HG03280 (cell line): ENCODE measurements around the gene HUNK.
"Not testable (repeated sequence)": the region's sequence is repeated elsewhere in the genome, so short reads cannot be mapped to it uniquely, and the experiment has no call there.

Source experiments
- ATAC-seq: cut with Tn5 transposase; IDR thresholded peaks from one replicate; pipeline ENCODE4 v1.9.1; 2021; ENCODE audit warnings: mild to moderate bottlenecking, moderate library complexity; ENCODE audit not compliant: unreplicated experiment

HUNK gene

DNA sequence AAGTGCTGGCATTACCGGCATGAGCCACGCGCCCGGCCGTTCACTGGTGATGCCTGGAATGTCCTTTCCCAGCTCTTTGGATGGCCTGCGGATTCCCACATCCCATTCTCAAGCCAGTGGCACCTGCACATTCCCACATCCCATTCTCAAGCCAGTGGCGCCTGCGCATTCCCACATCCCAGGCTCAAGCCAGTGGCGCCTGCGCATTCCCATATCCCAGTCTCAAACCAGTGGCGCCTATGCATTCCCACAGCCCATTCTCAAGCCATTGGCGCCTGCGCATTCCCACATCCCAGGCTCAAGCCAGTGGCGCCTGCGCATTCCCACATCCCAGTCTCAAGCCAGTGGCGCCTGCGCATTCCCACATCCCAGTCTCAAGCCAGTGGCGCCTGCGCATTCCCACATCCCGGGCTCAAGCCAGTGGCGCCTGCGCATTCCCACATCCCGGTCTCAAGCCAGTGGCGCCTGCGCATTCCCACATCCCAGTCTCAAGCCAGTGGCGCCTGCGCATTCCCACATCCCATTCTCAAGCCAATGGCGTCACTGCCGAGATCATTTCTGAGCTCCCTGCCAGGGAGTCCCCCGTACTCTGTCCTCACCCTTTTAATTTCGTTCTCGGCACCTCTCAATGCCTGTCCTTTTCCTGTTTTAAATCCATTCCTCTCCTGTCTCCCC, 74.2 kb downstream of the HUNK start:
- not testable (repeated sequence) for ATAC-seq

DNA sequence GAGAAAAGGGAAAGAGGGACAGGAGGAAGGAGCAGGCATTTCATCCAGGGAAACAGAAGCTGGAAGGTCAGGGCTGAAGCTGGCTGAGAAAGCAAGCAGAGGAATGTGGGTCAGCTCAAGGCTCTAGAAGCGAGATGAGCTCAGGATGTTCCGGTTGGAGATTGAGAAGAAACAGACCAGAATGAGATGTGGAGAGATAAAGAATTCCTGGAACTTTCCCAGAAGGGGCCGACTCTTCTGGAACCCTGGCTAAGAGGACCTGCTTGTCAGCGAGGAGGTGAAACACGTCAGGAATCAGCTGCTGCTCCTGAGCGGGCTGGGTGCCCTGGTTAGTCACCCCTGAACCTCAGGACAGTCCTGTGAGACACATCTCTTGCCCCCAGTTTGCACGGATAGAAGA, 75.9 kb downstream of the HUNK start:
- no peak for ATAC-seq

DNA sequence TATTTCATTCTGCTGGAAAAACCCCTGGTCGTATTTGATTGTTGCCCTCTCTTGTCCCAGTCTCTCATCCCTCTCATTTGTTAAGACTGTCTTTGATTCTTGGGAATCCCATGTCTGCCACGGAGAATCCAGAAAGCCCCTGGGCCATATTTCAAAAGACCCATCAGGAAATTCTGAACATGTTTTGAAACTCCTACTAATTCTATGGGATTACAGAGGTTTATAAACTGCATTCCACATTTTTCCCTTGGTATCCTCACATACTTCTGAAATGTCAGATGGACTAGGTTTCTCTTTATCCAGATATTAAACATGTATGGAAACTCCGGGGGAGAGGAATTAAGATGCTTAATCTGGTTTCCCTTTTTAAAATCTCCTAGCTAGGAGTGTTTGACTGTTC, 80.0 kb downstream of the HUNK start:
- ATAC-seq: no peak

DNA sequence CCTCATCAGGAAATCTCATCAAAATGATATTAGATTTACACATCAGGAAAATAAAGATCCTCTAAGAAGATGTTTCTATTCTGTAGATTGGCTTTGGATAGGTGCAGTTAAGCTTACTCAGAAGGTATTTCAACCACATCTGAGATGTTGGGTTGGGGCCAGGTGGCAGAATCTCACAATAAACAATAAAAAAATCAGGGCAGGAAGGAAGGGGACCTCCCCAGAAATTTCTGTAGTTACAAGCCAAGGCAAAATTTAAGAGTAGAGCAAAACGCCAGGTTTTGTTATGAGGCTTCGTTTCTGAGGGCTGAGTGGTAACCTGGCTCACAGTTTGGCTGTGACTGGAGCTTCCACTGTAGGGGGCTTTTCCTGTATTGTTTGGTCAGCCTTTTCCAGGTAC, 84.8 kb downstream of the HUNK start:
- ATAC-seq: no peak

DNA sequence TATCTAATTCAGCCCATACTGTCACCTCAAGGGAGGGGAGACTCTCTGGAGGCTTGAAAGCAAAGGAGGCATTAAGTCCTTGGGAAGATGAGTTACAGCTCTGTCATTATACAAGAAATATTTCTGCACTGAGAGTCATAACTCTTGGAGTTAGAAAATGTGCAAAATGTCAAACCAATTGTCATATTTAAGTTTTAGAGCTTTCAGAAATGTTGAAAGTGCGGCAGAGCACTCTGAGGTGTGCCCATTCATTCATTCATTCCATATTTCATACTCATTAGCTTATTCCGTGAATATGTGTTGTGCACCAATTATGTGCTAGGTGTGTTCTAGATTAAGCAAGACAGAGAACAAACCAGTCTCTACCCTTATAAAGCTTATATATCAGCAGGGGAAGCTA, 87.1 kb downstream of the HUNK start:
- ATAC-seq: no peak

DNA sequence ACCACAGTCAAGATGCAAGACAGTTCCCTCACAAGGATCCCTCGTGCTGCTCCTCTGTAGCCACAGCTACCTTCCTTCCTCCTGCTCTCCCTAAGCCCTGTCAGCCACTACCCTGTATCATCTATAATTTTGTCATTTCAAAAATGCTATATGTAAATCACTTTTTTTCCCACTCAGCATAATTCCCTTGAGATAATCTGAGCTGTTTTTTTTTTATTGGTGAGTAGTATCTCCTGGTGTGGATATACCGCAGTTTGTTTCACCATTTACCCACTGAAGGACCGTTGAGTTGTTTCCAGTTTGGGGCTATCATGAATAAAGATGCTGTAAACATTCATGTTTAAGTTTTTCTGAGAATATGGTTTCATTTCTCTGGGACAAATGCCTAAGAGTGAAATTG, 88.2 kb downstream of the HUNK start:
- ATAC-seq: no peak

DNA sequence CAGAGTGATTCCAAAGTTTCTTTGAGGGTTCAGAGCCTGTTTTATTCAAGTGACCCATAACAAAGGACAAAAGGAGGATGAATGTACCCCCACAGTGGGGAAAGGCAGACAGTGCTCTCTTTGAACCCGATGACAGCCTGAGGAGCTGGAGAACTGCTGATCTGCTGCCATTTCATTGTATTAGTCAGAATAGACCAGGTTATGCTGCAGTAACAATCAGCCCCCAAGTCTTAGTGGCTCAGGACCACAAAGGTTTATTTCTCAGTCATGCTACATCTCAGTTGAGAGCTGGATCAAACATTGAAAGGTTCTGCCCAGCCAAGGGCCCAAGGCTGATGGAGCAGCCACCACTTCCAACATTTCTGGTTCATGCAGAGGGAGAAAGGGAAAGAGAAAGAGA, 88.9 kb downstream of the HUNK start:
- ATAC-seq: no peak

DNA sequence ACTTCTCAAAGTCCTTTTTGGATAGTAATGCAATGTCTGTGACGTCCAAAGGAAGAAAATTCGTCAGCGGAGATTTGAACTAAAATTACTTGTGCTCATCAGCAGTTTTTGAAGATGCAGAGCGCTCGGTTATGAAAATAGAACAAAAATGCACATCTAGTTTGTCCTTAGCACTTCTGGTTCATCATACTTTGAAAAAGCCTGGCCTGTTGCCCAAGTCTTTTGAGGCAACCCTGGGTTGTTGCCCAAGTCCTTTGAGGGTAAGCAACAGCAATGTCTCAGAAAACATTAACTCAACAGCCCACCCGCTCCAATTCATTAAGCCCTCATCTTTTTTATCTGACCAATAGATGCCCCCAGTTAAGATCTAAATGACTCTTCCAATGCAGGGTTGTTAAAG, 91.9 kb downstream of the HUNK start:
- ATAC-seq: no peak

DNA sequence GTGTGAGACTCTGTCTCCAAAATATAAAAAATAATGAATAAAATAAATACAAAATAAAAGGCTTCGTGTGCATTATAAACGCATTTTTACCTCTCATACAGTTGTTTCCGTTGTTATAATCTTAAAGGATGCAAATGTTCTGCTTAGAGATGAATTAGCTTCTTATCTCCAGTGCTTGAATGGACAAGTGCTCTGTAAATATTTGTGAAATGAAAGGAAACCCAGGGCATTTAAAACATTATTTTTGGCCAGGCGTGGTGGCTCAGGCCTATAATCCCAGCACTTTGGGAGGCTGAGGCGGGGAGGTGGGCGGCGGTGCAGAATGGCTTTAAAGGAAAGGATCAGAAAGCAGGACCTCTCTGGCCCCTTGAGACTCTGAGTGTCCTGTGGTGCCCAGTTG, 94.5 kb downstream of the HUNK start:
- no peak for ATAC-seq

DNA sequence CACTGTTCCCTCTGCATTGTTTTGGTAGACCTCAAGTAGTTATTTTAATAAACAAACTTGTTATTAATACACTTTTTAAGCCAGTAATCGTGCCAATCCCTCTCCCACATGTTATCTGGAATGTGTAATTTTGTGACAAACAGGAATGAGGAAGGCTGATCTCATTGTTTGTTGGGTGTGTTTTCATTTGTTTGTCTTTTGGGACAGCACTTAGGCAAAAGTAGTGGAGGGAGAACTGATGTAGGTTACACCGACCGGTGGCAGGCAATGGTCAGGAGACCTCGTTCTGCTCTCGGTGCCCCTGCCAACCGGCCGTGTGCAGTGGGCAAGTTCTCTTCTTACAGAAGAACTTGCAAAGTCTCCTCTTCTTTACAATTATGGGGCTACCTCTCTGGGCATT, 99.8 kb downstream of the HUNK start:
- ATAC-seq: no peak

DNA sequence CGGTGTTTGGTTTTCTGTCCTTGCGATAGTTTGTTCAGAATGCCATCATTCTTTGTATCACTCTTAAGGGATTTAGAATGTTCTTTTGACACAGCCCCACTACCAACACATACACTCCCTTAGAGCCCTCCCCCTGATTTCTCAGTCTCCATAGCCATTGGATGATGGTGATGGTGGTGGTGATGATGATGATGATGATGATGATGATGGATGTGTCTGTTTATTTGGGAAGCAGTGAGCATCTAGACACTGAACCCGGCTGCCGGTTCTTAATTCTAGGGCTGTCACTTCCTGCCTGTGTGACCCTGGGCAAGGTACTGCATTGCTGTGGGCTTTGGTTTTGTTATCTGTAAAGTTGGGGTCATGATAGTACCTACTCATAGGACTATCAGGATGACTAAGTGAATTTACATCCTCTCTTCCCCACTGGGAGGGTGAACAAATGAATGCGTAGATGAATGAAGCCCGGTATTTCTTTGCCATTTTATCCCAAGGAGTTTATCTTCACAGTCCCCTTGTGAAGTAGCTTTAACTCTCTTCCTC, 100.7 kb downstream of the HUNK start:
- no peak for ATAC-seq

DNA sequence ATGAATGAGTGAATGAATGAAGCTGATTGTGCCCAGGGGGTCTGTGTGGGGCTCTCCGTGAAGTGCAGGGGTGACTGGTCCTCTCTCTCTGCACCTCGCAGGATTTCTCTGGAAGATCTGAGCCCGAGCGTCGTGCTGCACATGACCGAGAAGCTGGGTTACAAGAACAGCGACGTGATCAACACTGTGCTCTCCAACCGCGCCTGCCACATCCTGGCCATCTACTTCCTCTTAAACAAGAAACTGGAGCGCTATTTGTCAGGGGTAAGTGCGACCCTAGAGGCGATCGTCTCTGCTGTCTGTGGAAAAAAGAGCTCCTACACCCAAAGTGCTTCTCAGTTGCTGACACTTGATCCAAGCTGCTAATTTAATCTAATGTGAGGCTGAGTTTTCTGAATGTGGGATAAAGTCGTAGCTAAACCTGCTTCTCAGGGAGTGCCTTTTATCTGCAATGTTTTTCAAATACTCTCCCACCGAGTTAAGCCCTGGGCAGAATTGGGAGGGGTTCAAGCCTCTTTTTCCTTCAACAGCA, 101.7 kb downstream of the HUNK start:
- no peak for ATAC-seq

DNA sequence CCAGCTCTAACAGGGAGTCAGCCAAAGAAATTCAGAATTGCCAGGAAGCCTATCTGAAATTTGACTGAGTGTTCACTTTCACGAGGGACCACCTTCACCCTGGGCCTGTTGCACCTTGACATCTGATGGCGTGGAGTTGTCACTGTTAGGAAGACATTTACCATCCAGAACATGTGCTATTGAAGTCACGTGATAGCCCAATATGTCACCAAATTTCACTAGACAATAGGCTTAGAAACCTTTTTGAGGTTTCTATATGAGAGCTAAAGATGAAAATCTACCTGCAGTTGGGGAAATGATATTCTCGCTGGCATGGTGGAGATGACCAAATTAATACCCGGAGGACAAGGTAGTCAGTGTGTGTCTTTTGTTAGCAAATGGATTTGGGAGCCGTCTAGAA, 102.7 kb downstream of the HUNK start:
- no peak for ATAC-seq

DNA sequence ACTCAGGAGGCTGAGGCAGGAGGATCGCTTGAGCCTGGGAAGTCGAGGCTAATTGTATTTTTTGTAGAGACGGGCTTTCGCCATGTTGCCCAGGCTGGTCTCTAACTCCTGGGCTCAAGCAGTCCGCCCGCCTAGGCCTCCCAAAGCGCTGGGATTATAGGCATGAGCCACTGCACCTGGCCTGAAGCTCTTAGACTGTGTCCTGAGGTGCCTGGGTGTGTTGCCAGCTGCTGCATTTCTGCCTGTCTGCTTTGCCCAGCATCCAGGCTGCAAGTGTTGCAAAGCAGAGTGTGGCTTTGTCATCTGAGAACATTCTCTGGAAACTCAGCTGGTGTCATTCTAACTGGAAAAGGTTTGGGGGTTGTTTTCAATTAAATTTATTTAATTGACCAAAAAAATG, 105.0 kb downstream of the HUNK start:
- ATAC-seq: no peak

DNA sequence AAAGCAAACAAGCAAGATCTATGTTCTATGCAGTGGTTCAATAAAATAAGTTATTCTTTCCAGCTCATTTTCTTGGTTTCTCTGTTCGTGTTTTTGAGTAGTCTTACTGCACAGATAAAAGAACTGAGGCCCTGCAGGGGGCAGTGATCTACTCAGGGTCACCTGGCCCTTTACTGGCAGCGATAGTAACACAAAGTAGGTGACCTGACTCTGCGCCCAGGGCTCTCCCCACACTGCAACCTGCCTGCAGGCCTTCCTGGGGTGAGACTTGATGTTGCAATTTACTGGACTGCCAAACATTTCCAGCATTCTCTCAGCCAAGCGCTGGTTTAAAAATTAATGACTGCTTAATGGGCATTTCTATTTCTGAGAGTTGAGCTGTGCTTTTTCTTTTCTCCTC, 110.3 kb downstream of the HUNK start:
- ATAC-seq: no peak

DNA sequence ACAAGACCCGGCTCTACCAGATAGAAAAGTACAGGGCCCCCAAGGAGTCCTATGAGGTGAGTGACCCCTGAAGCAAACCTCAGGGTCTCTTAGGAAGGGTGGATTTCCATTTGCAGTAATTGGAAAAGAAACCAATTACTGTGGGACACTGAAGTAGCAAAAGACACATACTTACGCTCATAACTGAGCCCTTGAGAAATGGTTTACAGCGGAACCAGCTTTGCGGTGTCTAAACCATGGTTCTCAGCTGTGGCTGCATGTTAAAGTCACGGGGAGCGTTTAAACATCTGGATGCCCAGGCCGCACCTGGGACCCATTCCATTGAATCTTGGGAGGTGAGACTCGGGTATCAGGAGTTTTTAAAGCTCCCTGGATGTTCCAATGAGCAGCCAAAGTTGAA, 110.7 kb downstream of the HUNK start:
- ATAC-seq: no peak

DNA sequence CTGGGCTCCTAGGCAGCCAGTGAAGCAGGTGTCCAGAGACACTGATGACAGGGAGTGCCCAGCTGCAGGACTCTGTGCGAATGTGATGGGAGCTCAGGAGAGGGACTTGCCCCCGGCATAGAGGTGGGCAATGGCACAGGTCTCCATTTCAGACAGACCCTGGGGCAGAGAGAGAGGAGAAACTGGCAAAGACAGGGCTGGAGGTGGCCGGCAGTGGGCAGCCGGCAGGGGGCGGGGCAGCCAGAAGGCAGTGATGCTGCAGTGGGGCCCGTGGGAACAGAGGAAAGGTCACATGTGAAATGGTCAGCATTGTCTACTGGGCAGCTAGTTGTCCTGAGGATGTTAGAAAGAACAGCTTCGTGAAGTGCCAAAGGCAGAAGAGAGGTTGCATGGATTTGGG, 112.6 kb downstream of the HUNK start:
- no peak for ATAC-seq

DNA sequence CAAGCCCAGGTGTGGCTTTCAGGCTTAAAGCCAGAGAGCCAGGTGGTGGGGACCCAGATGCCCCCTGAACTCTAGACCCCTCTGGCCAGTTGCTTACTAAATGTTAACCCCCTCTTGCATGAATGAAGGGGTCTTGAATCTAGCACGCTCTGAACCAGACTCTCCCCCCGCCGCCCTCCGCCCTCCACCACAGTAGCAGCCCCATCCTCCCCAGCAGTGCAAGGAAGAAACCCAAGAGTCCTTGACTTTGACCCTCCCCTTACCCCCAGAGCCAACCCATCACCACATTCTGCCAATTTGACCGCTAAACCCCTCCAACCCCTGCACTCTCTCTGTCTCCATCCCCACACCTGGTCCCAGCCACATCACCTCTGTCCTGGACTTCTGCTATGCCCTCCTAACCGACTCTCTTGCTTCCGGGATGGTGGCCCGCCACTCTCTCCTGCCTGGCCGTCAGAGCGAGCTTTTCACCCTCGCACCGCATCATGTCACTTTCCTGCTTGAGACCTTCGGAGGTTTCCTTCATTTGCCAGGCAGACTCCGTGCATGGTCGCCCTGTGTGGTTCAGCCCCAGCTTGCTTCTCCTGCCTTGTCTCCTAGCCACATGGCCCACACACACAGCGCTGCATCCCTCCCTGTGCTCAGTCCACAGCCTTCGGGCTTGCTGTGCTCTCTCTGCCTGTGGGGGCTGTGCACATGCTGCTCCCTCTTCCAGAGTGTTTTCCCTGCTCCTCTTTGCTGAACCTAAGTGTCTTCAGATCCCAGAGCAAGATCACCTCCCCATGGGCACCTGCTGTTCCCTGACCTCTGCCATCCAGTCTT, 113.4 kb downstream of the HUNK start:
- ATAC-seq: no peak

DNA sequence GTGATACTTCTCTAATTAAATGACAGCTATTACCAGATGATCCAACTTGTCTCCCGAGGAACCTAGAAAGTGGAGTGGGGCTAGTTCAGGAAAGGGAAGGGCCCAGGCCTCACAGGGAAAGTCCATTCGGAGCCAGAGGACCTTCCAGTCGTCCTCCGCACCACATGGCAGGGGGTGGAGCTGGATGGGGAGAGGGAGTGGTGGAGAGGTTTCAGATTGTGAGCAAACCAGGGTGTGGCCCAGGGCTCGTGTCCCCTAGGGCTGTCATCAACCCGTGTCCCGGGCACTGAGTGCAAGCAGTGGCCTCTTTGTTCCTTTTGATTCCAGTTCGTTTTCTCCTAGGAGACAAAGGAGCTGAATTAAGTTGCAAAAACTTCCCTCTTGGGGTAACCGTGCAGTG, 114.9 kb downstream of the HUNK start:
- no peak for ATAC-seq

DNA sequence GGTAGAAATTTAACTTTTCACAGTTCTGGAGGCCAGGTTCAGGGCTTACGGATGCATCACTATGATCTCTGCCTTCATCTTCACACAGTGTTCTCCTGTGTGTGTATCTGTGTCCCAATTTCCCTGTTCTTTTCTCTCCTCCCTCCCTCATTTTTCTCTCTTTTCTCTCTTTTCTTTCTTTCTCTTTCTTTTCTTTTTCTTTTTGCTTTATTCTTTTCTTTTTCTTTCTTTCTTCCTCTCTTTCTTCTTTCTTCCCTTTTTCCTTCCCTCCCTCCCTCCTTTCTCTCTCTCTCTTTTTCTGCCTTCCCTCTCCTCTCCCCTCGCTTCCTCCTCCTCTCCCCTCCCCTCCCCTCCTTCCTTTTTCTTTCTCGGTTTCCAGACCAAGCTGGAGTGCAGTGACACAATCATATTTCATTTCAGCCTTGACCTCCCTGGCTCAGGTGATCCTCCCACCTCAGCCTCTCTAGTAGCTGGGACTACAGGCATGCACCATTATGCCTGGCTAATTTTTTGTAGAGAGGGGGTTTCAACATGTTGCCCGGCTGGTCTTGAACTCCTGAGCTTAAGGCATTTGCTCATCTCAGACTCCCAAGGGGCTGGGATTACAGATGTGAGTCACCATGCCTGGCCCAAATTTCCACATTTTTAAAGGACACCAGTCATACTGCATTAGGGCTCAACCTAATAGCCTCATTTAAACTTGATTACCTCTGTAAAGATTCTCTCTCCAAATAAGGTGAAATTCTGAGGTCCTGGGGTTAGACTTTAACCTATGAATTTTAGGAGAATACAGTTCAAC, 115.9 kb downstream of the HUNK start:
- ATAC-seq: no peak
